Gastroesophageal sphincter (tissue), 3 donors: Measurements from ENCODE around the gene TNFRSF1A.

Experiments used
- POLR2A ChIP-seq, 2 donors: fragments of 450-650 bp; IDR thresholded peaks; one replicate each; pipeline ENCODE4 v1.6.1; 2017; ENCODE audit warnings: antibody characterized with exemption in 2 of 2, mild to moderate bottlenecking in 2 of 2, moderate library complexity in 1 of 2
- TF ChIP-seq, protein P1 (sequence below), 4 experiments: fragments of 200-600 bp in 2 of 4; fragments of 450-650 bp in 2 of 4; sonication (generic) in 1 of 4; IDR thresholded peaks; one replicate each; pipeline ENCODE4 v1.5.1; 2017 to 2019; ENCODE audit warnings: antibody characterized with exemption in 4 of 4, mild to moderate bottlenecking in 2 of 4, moderate library complexity in 2 of 4

DNA sequence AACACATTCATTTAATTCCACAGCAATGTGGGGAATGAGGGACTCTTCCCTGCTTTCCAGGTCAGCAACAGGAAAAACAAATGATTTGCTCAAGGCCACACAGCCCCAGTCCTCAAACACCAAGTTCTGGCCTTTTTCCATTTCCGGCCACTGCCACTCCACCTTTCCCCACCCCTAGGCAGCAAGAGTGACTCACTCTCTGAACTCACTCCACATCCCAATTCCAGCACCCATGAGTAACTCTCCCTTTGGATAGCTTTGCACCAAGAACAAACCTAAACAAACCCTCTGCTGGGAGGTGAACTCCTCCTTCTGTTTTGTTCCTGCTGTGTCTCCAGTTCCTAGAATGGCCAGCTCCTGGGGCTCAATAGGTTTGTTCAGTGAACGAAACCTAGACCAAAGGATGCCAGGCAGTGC is 61.8 kb downstream of the TNFRSF1A start:
- TF ChIP-seq POLR2A (IDR thresholded peaks at IDR 0.05), result no peak
- TF ChIP-seq, protein P1, sequence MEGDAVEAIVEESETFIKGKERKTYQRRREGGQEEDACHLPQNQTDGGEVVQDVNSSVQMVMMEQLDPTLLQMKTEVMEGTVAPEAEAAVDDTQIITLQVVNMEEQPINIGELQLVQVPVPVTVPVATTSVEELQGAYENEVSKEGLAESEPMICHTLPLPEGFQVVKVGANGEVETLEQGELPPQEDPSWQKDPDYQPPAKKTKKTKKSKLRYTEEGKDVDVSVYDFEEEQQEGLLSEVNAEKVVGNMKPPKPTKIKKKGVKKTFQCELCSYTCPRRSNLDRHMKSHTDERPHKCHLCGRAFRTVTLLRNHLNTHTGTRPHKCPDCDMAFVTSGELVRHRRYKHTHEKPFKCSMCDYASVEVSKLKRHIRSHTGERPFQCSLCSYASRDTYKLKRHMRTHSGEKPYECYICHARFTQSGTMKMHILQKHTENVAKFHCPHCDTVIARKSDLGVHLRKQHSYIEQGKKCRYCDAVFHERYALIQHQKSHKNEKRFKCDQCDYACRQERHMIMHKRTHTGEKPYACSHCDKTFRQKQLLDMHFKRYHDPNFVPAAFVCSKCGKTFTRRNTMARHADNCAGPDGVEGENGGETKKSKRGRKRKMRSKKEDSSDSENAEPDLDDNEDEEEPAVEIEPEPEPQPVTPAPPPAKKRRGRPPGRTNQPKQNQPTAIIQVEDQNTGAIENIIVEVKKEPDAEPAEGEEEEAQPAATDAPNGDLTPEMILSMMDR (IDR thresholded peaks at IDR 0.05), result peak in 3 of 4 experiments; percentile 14 to 25 (median 16)
